Subcutaneous adipose tissue (tissue), 4 donors: ENCODE results near the gene SLC25A30. TPM values are rescaled to one million over a fixed set of nuclear protein-coding genes. Genes with fewer than 3 reads are reported as not detected.

Source experiments
- CTCF ChIP-seq: fragments of 450-650 bp; IDR thresholded peaks from one replicate; pipeline ENCODE4 v1.5.1; 2016; ENCODE audit warnings: low read depth, mild to moderate bottlenecking, control low read depth, antibody characterized with exemption, moderate library complexity
- total RNA-seq, 4 donors: library from RNA; depleted of rRNA; stranded (reverse); fragments of >200 nt; gene quantifications; one replicate each; pipeline ENCODE4 v1.1.0, GENCODE V29; 2016

SLC25A30 gene
- total RNA-seq, 4 donors from 2014 or later: 13.1 to 29.2 (median 15.8) TPM

GRCh38 chr13:45439008-45439407 is 20.8 kb upstream of the SLC25A30 start:
- no peak for TF ChIP-seq CTCF

DNA sequence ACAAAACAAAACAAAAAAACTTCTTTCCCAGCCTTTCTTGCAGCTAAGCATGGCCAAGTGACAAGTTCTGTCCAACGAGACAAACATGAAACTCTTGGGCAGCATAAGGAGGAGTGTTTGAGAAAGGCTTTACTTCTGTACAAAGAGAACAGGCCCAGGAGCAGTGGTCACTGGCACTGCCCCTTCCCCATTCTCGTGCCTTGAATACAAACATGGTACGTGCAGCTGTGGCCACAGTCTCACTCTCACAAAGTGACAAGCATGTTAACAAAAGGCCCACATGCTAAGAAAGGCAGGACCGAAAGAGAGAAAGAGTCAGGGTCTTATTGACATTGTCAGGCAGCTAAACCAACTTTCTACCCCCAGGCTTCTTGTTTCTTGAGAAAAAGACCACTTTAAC is 19.8 kb upstream of the SLC25A30 start:
- TF ChIP-seq CTCF: no peak

- no peak for TF ChIP-seq CTCF
Measured at GRCh38 chr13:45436953-45437352, 18.8 kb upstream of the SLC25A30 start.

GRCh38 chr13:45436332-45436731 is 18.2 kb upstream of the SLC25A30 start:
- no peak for TF ChIP-seq CTCF

DNA sequence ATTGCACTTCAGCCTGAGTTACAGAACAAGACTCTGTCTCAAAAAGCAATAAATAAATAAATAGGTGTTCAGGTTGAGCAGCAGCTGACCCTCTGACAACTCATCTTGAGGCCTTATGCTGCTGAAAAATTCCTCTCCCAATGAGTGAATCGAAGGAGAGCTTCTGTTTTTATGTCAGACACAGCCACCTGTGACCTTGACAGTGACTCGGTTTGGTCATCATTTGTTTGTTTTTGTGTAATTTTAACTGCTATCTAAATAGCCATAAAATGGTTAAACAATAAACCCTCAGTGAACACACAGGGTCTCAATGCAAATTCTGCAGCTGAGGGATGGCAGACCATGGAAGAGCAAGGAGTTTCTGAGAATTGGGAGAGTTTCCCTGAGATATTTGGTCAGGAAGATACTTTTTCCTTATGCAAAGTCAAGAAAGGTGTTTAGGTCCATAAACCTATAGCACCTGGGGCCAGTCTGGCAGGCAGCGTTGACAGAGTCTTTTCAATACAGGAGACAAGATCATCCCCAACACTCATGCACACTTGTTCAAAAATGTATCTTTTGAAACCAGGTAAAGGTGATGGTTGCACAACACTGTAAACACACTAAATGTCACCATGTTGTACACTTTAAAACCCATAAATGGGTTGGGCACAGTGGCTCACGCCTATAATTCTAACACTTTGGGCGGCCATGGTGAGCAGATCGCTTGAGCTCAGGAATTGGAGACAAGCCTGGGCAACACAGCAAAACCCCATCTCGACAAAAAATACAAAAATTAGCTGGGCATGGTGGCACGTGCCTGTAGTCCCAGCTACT is 16.6 kb upstream of the SLC25A30 start:
- TF ChIP-seq CTCF: no peak

DNA sequence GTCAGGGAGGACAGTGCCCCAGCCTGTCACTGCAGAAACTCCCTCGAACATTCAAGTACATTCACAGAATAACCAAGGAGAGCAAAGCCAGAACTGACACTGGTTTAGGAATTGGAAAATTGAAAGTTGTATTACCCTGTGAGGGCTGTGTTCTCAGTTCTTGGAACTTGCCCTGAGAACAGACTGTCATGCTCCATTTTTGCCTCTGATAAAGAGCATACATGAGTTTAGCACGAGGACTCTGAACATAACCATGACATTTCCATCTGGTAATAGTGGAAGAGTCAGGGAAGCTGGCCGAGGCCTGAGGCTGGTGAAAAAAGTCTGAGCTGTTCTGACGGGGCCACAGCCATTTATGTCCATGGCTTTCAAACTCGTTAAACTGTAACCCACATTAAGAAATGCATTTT is 15.2 kb upstream of the SLC25A30 start:
- TF ChIP-seq CTCF: no peak

DNA sequence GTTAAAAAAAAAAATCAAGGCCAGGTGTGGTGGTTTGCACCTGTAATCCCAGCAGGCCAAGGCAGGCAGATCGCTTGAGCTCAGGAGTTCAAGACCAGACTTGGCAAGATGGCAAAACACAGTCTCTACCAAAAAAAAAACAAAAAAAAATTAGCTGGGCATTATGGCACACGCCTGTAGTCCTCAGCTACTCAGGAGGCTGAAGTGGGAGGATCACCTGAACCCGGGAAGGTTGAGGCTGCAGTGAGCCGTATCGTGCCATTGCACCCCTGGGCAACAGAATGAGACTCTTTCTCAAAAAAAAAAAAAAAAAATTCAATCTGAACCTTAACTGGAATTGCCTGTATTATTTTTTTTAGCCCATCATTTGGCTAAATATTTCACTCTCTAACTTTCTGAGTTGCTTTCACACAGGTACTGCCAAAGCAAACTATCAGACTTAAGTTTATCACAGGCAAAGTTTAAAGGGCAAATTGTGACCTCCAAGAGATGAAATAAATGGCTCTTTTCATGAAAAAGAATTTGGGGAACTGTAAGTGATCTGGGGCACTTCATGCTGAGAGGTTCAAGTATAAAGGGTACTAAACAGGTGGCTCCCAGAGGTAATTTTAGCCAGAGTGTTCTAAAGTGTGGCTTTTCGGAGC is 14.7 kb upstream of the SLC25A30 start:
- TF ChIP-seq CTCF: no peak
